ENCODE data around the gene UMAD1.

- TF ChIP-seq POLR2A (IDR thresholded peaks at IDR 0.05) (no peak), CTCF (IDR thresholded peaks at IDR 0.05) (no peak)
Measured at GRCh38 chr7:7785344-7785973, 144.9 kb downstream of the UMAD1 start.

All from sigmoid colon (tissue), 3 donors.